Right lobe of liver (tissue), 6 donors: ENCODE measurements around the gene NCK2. TPM values are rescaled to one million over a fixed set of nuclear protein-coding genes. Genes with fewer than 3 reads are reported as not detected.
A peak's percentile ranks its signal among the peaks of the same experiment; 100 is the strongest.

Source experiments
- ATAC-seq, 4 donors: fragments of 200-7000 bp; cut with Tn5 transposase; one replicate each; pipeline ENCODE4 v1.9.1; 2020; ENCODE audit warnings: mild to moderate bottlenecking in 4 of 4, moderate library complexity in 4 of 4
- DNase-seq, 3 donors: peaks; one replicate each; pipeline ENCODE4 v3.0.0-alpha.2; 2020
- H3K27ac ChIP-seq, 3 donors: fragments of 200-600 bp; one replicate each; pipeline ENCODE4 v1.8.0; 2022
- H3K27me3 ChIP-seq, 2 donors: fragments of 200-600 bp; one replicate each; pipeline ENCODE4 v1.8.0; 2022
- H3K36me3 ChIP-seq, 4 donors: fragments of 200-600 bp; sonication (generic) in 1 of 4; one replicate each; pipeline versions ENCODE4 v1.5.1 to v1.8.0; 2017 to 2022; ENCODE audit warnings: control low read depth in 1 of 4
- H3K4me1 ChIP-seq, 4 donors: fragments of 200-600 bp; sonication (generic) in 1 of 4; one replicate each; pipeline versions ENCODE4 v1.5.1 to v1.8.0; 2017 to 2022; ENCODE audit warnings: control low read depth in 1 of 4
- H3K4me3 ChIP-seq, 3 donors: fragments of 200-600 bp; one replicate each; pipeline ENCODE4 v1.8.0; 2022
- H3K9me3 ChIP-seq, 4 donors: fragments of 200-600 bp; sonication (generic) in 1 of 4; one replicate each; pipeline versions ENCODE4 v1.5.1 to v1.8.0; 2017 to 2022; ENCODE audit warnings: control low read depth in 1 of 4
- POLR2A ChIP-seq: fragments of 450-650 bp; IDR thresholded peaks from one replicate; pipeline ENCODE4 v1.6.1; 2017; ENCODE audit warnings: antibody characterized with exemption, mild to moderate bottlenecking
- WGBS: methylation state at CpG from one replicate; pipeline ENCODE4 v1.1.6; 2018; ENCODE audit warnings: low coverage, low lambda C conversion rate; ENCODE audit not compliant: insufficient coverage; ENCODE audit errors: missing lambda C conversion rate; 5-methylcytosine and 5-hydroxymethylcytosine counted together
- intact Hi-C, 2 donors: fragments of 100-400 bp; cut with DNase I; formaldehyde crosslinking; loops; one replicate each; pipeline versions ENCODE4 v1.11.2 to v1.14.1; 2022
- total RNA-seq, 6 experiments: library from RNA; depleted of rRNA in 2 of 6; stranded (reverse); fragments of >200 nt in 2 of 6; fragmentation: NEBNext Ultra II Directional in 3 of 6; extraction: Animal tissue kit (Norgen Biotek cat#: 25700) in 3 of 6; gene quantifications; one replicate each; pipeline versions ENCODE4 v1.1.0 to v1.2.4, GENCODE V29; 2016 to 2023
- TF ChIP-seq, protein P1 (sequence below), 4 donors: fragments of 200-600 bp in 3 of 4; fragments of 450-650 bp in 1 of 4; IDR thresholded peaks; one replicate each; pipeline versions ENCODE4 v1.5.1 to v1.8.0; 2016 to 2022; ENCODE audit warnings: antibody characterized with exemption in 4 of 4, mild to moderate bottlenecking in 2 of 4
- donor health status: DM: no; HTN: yes; CAD: no.
- donor health status: DM: no; HTN: no; CAD: no.
- donor health status: DM: no; HTN: no; CAD: no.
- donor health status: DM: no; HTN: yes; CAD: no.
- donor health status: DM: no; HTN: yes; CAD: no.

The NCK2 gene
- total RNA-seq, 6 experiments from 2014 or later, result 4.8 to 11.7 (median 7.1) TPM

GRCh38 chr2:105873281-105873680 is 128.6 kb downstream of the NCK2 start:
- ATAC-seq, result no peak
- 77% methylated on average over 4 of the region's 5 CpGs for WGBS
- TF ChIP-seq, protein P1, sequence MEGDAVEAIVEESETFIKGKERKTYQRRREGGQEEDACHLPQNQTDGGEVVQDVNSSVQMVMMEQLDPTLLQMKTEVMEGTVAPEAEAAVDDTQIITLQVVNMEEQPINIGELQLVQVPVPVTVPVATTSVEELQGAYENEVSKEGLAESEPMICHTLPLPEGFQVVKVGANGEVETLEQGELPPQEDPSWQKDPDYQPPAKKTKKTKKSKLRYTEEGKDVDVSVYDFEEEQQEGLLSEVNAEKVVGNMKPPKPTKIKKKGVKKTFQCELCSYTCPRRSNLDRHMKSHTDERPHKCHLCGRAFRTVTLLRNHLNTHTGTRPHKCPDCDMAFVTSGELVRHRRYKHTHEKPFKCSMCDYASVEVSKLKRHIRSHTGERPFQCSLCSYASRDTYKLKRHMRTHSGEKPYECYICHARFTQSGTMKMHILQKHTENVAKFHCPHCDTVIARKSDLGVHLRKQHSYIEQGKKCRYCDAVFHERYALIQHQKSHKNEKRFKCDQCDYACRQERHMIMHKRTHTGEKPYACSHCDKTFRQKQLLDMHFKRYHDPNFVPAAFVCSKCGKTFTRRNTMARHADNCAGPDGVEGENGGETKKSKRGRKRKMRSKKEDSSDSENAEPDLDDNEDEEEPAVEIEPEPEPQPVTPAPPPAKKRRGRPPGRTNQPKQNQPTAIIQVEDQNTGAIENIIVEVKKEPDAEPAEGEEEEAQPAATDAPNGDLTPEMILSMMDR (IDR thresholded peaks at IDR 0.05), result no peak
- no peak for TF ChIP-seq POLR2A
- peak in 1 of 3 donors; percentile 8 for DNase-seq
- Histone ChIP-seq H3K4me1 (peaks cover 0 to 24% (median 9%) of the 10 kb centered on the region in 4 donors), H3K4me3 (no peak overlapping the region), H3K36me3 (no peaks in the 10 kb centered on the region), H3K27ac (no peak overlapping the region), H3K9me3 (no peaks in the 10 kb centered on the region), H3K27me3 (no peaks in the 10 kb centered on the region)
- intact Hi-C loops, result no loop called here

- Histone ChIP-seq H3K27me3 (no peaks in the 10 kb centered on the region), H3K9me3 (no peaks in the 10 kb centered on the region), H3K4me1 (peaks cover 0 to 27% (median 10%) of the 10 kb centered on the region in 4 donors), H3K4me3 (no peak overlapping the region), H3K36me3 (no peaks in the 10 kb centered on the region), H3K27ac (no peak overlapping the region)
- DNase-seq (peak in 1 of 3 donors; percentile 24), ATAC-seq (peak in 1 of 4 donors; percentile 31)
- no peak for TF ChIP-seq POLR2A
- TF ChIP-seq, protein P1 (IDR thresholded peaks at IDR 0.05), result no peak
- intact Hi-C loops, result no loop called here
- WGBS, result 49% methylated on average over 6 of the region's 8 CpGs
Measured at GRCh38 chr2:105873721-105874120, 129.0 kb downstream of the NCK2 start.

DNA sequence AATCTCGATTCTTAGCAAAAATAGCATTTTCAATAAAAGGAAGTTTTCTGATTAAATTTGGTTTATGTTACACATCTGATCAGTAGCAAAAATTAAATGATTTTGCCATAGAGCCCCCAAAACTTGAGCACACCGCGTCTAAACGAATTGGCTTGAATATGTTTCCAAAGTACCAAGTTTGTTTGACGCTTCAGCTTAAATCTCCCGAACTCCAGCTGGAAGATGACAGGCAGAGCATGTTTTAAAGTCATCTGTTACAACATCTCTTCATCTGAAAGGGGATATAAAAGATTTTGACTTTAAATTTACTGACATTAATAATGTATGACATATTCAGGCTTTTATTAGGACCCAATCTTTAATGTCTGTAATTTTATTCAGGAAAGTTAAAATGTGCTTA is 129.8 kb downstream of the NCK2 start:
- H3K36me3 ChIP-seq, result no peaks in the 10 kb centered on the region
- H3K27ac ChIP-seq, result no peak overlapping the region
- peaks cover 0 to 27% (median 10%) of the 10 kb centered on the region in 4 donors for H3K4me1 ChIP-seq
- TF ChIP-seq POLR2A, result no peak
- no peaks in the 10 kb centered on the region for H3K9me3 ChIP-seq
- no peaks in the 10 kb centered on the region for H3K27me3 ChIP-seq
- WGBS, result 83% methylated on average over 6 of the region's 6 CpGs
- intact Hi-C loops, result no loop called here
- DNase-seq, result no peak
- no peak overlapping the region for H3K4me3 ChIP-seq
- ATAC-seq, result no peak

DNA sequence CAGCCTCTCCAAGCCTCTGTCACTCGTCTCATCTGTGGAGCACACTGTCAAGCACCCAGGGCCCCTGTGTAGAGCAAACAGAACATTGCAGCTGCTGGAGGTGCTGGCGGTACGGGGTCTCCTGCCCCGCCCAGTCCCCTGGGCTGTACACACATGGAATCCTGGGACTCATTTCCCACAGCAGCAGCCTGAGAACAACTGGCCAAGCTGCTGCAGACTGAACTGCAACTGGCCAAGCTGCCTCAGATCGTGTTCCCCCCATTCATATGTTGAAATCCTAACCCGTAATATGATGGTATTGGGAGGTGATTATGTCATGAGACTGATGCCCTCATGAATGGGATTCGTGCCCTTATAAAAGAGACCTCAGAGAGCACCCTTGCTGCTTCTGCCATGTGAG is 130.5 kb downstream of the NCK2 start:
- H3K4me3 ChIP-seq, result no peak overlapping the region
- ATAC-seq (no peak), DNase-seq (peak in 1 of 3 donors; percentile 12)
- no peak overlapping the region for H3K27ac ChIP-seq
- TF ChIP-seq, protein P1 (IDR thresholded peaks at IDR 0.05), result no peak
- TF ChIP-seq POLR2A, result no peak
- no peaks in the 10 kb centered on the region for H3K27me3 ChIP-seq
- H3K9me3 ChIP-seq, result no peaks in the 10 kb centered on the region
- peaks cover 0 to 27% (median 10%) of the 10 kb centered on the region in 4 donors for H3K4me1 ChIP-seq
- no peaks in the 10 kb centered on the region for H3K36me3 ChIP-seq
- 84% methylated on average over 3 of the region's 7 CpGs for WGBS
- intact Hi-C loops, result no loop called here

DNA sequence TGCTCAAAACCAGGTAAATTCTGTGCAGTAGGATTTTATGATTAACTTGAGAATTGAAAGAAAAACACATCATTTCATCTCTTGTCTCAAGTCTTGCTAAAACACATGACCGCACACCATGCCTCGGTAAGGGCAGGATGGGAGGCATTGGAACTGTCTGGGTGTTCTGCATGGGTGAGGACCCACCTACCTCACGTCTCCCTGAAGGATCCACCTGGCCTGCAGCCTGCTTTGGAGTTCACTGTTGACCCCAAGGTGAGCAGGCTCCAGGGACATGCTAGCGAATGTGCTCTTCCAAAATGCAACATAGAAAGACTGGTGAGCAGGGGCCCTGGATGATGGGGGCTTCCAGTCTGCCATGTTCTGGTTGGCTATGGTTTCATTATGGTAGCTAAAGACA is 131.5 kb downstream of the NCK2 start:
- no peak overlapping the region for H3K27ac ChIP-seq
- intact Hi-C loops, result no loop called here
- no peaks in the 10 kb centered on the region for H3K36me3 ChIP-seq
- TF ChIP-seq POLR2A, result no peak
- TF ChIP-seq, protein P1 (IDR thresholded peaks at IDR 0.05), result no peak
- H3K4me1 ChIP-seq, result peaks cover 0 to 27% (median 10%) of the 10 kb centered on the region in 4 donors
- H3K4me3 ChIP-seq, result no peak overlapping the region
- H3K27me3 ChIP-seq, result no peaks in the 10 kb centered on the region
- 92% methylated on average over 4 of the region's 4 CpGs for WGBS
- ATAC-seq (no peak), DNase-seq (no peak)
- no peaks in the 10 kb centered on the region for H3K9me3 ChIP-seq
